AG04449 (cell line): ENCODE measurements around the gene MPP2.

Source experiments
- CTCF ChIA-PET: fragments of 350-600 bp; formaldehyde crosslinking; extraction: SDS; loops from one replicate; lab custom pipeline; 2021; ENCODE audit warnings: antibody characterized with exemption; lab: Yijun Ruan, JAX
- POLR2A ChIA-PET: fragments of 400-600, 350-600 bp; formaldehyde crosslinking; extraction: SDS; loops from one replicate; lab custom pipeline; 2020; ENCODE audit warnings: antibody characterized with exemption, inconsistent platforms; lab: Yijun Ruan, JAX
- DNase-seq: peaks from one replicate; pipeline ENCODE4 v3.0.0-alpha.2; 2010; ENCODE audit warnings: low read depth, low spot score
- H3K4me3 ChIP-seq: 2 replicates; pipeline ENCODE4 v1.5.1; 2011; ENCODE audit warnings: low read depth, mild to moderate bottlenecking, control low read depth, low read length
- TF ChIP-seq, protein P1 (sequence below): IDR thresholded peaks from one replicate; pipeline ENCODE4 v1.5.1; 2011; ENCODE audit warnings: mild to moderate bottlenecking, moderate library complexity, low read length, control low read depth, inconsistent platforms; ENCODE audit not compliant: insufficient read depth; ENCODE audit errors: missing control alignments

The MPP2 gene

DNA sequence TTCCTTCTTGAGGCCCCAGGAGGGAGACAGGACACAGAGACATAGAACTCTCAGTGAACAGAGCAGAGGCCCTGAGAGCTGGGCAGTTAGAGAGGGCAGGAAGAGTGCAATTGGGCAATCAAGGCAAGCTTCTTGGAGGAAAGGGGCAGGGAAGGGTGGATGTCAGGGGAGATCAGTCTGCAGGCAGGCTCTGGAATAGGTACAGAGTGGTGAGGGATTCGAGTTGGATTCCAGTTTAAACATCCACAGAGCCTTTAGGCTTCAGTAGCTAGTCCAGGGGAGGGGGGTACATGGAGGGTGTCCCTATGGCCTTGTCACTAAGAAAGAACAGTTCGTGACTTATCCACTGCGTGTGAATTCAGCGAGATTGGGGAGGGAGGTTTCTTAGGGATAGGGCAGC, 44.4 kb upstream of the MPP2 start:
- ChIA-PET POLR2A (no interaction called here), CTCF (interaction anchor here (1.2 to 5.1 kb wide), 2 partner anchors 8 to 11 kb away, joined by 3 to 28 read pairs; partner anchors contain the start of gene PPY)
- no peak for DNase-seq
- TF ChIP-seq, protein P1, sequence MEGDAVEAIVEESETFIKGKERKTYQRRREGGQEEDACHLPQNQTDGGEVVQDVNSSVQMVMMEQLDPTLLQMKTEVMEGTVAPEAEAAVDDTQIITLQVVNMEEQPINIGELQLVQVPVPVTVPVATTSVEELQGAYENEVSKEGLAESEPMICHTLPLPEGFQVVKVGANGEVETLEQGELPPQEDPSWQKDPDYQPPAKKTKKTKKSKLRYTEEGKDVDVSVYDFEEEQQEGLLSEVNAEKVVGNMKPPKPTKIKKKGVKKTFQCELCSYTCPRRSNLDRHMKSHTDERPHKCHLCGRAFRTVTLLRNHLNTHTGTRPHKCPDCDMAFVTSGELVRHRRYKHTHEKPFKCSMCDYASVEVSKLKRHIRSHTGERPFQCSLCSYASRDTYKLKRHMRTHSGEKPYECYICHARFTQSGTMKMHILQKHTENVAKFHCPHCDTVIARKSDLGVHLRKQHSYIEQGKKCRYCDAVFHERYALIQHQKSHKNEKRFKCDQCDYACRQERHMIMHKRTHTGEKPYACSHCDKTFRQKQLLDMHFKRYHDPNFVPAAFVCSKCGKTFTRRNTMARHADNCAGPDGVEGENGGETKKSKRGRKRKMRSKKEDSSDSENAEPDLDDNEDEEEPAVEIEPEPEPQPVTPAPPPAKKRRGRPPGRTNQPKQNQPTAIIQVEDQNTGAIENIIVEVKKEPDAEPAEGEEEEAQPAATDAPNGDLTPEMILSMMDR: no peak
- no peak overlapping the region for H3K4me3 ChIP-seq

DNA sequence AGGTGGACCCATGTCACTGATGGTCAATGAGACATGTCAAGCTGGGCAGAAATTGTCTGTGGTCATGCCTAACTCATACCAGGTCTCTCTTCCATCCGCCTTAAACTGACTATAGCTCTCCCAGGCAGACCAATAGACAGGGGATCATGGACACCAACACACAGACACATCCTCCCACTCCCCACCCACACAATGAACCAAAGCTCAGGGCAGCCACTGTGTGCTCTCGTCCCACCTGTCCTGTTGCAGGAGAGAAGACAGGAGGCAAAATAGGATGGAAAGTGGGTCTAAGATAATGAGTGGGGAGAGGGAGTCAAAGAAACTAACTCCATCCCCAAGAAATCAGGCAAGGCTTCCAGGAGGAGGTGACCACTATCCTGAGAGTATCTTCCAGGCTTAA, 43.2 kb upstream of the MPP2 start:
- TF ChIP-seq, protein P1: no peak
- CTCF ChIA-PET: interaction anchor here (0.9 to 16.0 kb wide), 6 partner anchors 7 to 218 kb away, joined by 4 to 320 read pairs (median 5); partner anchors contain the start of genes NAGS and PPY
- POLR2A ChIA-PET: no interaction called here
- DNase-seq: no peak
- H3K4me3 ChIP-seq: no peak overlapping the region

DNA sequence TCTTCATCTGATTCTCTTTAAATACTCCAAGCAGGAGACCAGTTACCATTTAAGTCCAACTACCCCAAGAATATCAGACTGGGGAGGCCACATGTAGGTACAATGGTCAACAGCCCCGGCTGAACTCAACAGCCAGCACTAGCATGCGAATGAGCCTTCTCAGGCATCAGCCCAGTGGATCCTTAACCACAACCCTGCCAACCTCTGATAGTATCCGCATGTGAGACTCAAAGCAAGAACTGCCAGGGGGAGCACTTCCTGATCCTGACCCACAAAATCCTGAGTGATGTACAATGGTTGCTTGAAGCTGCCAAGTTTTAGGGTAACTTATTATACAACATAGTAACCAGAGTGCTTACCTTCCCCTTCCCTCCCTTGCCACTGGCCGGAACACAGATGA, 42.4 kb upstream of the MPP2 start:
- TF ChIP-seq, protein P1: no peak
- no peak for DNase-seq
- CTCF ChIA-PET: interaction anchor here (0.9 to 16.0 kb wide), 6 partner anchors 12 to 219 kb away, joined by 4 to 320 read pairs (median 4); partner anchors contain the start of gene NAGS
- H3K4me3 ChIP-seq: no peak overlapping the region
- POLR2A ChIA-PET: no interaction called here

DNA sequence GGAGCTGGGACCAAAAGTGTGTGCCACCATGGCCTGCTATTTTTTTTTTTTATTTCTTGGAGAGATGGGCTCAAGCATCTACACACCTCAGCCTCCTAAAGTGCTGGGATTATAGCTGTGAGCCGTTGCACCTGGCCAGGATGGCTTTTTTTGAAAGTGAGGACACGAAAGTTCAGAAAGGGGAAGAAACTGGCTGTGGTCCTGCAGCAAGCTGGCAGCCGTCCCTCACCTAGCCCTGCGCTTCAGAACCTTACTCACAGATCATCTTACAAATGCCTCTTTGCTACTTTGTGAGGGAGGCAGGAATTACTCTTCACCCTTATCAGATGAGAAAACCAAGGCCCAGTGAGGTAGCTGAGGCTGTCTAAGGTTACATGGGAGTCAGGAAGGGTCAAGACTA, 39.4 kb upstream of the MPP2 start:
- POLR2A ChIA-PET: no interaction called here
- TF ChIP-seq, protein P1: no peak

DNA sequence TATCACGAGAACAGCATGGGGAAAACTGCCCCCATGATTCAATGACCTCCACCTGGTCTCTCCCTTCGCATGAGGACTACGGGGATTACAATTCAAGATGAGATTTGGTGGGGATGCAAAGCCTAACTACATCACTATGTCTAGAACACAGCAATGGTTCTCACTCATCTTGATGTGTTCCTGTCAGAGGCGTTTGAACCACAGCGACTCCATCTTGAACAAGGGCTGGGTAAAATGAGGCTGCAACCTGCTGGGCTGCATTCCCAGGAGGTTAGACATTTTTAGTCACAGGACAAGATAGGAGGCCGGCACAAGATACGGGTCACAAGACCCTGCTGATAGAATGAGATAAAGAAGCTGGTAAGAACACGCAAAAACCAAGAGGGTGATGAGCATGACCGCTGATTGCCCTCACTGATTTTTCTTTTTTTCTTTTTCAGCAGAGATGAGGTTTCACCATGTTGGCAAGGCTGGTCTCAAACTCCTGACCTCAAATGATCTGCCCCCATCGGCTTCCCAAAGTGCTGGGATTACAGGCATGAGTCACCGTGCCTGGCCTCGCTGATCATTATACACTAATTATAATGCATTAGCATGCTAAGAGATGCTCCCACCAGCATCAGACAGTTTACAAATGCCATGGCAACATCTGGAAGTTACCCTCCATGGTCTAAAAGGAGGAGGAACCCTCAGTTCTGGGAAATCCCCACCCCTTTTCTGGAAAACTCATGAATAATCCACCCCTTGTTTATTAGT, 37.9 kb upstream of the MPP2 start:
- ChIA-PET POLR2A (no interaction called here), CTCF (interaction anchor here (0.6 to 16.0 kb wide), 22 partner anchors 8 to 408 kb away, joined by 3 to 320 read pairs (median 18); partner anchors contain the start of genes ASB16, HDAC5, NAGS and PYY)
- DNase-seq: no peak
- H3K4me3 ChIP-seq: no peak overlapping the region
- TF ChIP-seq, protein P1: no peak

More for the DNA sequence above, 39.4 kb upstream of the MPP2 start:
- no peak for DNase-seq
- CTCF ChIA-PET: interaction anchor here (0.7 to 16.0 kb wide), 12 partner anchors 10 to 237 kb away, joined by 3 to 320 read pairs (median 5); partner anchors contain the start of genes ASB16, HDAC5 and NAGS
- H3K4me3 ChIP-seq: no peak overlapping the region

DNA sequence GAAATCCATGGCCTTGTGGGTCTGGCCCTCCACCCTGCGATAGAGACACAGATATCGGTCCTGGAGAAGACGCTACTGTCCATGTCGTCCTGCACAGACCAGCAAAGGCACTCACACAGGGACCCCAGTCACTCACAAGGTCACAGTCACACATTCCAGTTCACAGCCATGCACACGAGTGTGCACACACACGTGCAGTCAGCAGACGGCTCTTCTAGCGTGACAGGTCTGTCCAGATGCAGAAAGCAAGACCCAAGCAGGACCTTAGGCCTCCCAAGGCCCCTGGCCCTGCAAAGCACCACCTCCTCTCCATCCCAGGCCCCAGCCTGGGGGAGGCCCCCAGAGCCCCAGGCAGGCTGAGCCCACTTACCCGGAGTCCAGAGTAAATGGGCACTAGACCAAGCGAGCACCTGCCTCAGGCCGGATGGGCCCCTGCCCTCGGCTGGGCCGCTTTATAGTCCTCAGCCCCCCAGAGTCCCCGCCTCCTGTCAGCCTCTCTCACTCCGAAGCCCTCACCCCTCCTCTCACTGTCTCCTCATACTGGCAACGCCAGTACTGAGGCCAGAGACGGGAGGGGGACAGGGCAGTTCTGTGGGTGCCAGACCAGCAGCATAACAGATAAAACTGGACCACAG, 34.8 kb upstream of the MPP2 start, which contains the start of gene PPY:
Gene PPY, minus strand, starts transcription at position 426 of the 635 bp plus-strand sequence. CDS start 822 bp downstream, outside the sequence.
- ChIA-PET CTCF (interaction anchor here (1.1 to 16.0 kb wide), 19 partner anchors 8 to 268 kb away, joined by 3 to 320 read pairs (median 28); partner anchors contain the start of genes ASB16, NAGS and PYY), POLR2A (no interaction called here)
- no peak for DNase-seq
- H3K4me3 ChIP-seq: no peak within 1 kb of the TSS
- TF ChIP-seq, protein P1: no peak
